ENCODE results near the gene TCF4.

GRCh38 chr18:55331301-55331700 lies 256.7 kb downstream of the TCF4 start:
- TF ChIP-seq CTCF (IDR thresholded peaks at IDR 0.05 in 8 of 11, conservative IDR thresholded peaks at IDR 0.05 in 3 of 11) (no peak), POLR2AphosphoS5 (IDR thresholded peaks at IDR 0.05) (no peak)

All from spleen (tissue), 7 donors.